HTERT RPE-1 (cell line): ENCODE data around the gene FCRLB.
"Not testable (repeated sequence)": the region's sequence is repeated elsewhere in the genome, so short reads cannot be mapped to it uniquely, and the experiment has no call there.

Experiments
- in situ Hi-C: fragments of 300-500 bp; cut with MboI; formaldehyde crosslinking; loops from 4 replicates; pipeline ENCODE4 v1.14.3; 2020; ENCODE audit warnings: low sequenced_read_pairs

FCRLB gene

GRCh38 chr1:161718559-161719324 lies 2.6 kb upstream of the FCRLB start:
- in situ Hi-C loops = no loop called here

DNA sequence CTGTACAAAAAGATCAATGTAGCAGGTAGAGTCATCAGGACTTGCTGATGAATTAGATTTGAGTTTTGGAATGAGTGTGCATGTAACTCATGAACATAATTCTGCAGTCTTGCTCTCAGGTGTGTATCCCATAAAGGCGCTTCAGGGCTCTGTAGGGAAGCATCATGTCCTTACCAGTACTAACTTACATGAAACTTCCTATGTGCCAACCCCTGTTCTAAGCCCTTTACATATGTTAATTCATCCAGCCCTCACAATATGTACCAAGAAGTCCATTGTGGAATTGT lies 2.1 kb upstream of the FCRLB start:
- in situ Hi-C loops = no loop called here

DNA sequence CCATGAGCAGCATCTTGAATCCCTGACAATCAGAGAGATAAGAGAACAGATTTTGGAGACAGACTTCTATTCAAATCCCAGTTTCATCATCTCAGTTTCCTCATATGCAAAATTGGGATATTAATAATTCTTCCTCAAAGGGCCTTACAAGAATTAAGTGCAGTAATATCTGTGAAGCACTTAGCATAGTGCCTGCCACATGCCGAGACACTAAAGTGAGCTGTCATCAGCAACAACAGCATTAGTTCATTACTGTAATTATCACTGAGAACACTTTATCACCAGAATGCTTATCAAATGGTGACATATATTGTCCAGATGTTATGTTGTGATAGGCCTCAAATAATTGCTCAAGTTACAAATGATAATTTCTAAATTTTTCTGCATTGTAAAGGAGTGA lies 922 bp upstream of the FCRLB start:
- in situ Hi-C loops = no loop called here

DNA sequence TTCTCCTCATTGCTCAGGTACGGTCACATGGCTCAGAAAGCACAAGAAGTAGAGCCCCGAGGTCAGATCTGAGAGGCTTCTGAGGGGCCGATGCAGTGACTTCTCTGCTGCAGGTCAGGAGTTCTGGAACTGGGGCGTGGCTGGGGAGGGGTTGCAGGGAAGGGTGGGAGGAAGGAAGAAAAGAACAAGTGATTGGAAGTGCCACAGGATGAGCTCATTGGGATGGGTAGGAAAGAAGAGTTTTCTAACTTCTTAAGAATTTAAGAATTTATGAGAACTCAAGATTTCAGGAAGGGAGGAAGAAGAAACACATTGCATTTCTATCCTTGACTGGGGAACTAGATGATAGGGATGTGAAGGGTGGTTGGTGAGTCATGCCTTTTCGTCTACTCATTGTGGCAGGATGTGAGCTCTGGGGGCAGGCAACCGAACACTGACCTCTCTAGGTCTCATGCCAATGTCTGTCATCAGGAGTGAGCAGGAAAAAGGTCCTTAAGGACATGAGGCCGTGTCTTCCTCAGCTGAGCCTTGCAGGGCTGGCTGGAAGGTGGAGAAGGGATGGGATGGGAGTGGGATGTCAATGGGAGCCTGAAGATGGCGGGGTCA lies 497 bp downstream of the FCRLB start:
- in situ Hi-C loops = no loop called here

DNA sequence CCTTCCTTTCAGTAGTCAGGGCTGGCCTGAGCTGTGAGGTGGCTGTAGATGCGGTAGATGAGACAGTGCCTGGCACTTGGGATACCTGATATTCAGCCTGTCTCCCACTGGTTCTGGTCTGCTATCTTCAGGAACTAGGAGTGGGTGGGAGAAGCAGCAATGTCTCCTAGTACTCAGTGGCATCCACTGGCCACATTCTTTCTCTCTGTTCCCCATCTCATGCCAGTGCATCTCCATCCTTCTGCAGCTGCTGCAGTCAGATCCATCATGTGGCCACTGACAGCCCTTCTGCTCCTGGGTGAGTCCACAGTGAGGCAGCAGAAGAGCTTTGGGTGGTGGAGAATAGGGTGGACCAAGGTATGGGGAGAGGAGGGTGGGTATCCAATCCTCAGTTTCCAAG lies 1.1 kb downstream of the FCRLB start:
- in situ Hi-C loops = no loop called here

DNA sequence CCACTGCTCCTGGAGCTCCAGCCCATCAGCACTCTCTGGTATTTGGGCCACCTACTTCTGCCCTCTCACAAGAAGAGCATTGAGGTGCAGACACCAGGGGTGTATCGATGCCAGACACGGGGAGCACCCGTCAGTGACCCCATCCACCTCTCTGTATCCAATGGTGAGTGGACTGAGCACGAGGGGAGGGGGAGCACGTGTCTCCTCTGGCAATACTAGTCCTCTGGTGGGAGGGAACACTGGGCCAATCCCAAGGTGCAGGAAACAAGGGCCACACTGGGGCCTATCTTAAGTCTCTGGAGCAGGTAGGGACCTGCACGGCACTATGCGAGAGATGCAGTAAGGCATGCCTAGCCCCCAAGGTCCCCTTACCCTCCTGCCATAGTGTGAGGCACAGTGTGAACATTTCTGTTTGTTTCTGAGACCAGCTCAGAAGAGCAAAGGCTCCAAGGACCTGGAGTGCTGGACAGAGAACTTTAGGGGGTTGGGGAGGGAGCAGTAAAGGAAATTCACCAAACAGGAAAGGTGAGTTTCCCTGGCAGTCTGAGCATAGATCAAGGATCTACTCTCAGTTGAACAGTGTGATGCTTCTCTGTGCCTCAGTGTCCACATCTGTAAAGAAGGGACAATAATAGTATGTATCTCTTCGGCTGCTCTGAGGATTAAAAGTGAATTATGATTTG lies 2.3 kb downstream of the FCRLB start:
- in situ Hi-C loops = no loop called here

GRCh38 chr1:161725258-161725907 lies 4.0 kb downstream of the FCRLB start:
- in situ Hi-C loops = not testable (repeated sequence)

DNA sequence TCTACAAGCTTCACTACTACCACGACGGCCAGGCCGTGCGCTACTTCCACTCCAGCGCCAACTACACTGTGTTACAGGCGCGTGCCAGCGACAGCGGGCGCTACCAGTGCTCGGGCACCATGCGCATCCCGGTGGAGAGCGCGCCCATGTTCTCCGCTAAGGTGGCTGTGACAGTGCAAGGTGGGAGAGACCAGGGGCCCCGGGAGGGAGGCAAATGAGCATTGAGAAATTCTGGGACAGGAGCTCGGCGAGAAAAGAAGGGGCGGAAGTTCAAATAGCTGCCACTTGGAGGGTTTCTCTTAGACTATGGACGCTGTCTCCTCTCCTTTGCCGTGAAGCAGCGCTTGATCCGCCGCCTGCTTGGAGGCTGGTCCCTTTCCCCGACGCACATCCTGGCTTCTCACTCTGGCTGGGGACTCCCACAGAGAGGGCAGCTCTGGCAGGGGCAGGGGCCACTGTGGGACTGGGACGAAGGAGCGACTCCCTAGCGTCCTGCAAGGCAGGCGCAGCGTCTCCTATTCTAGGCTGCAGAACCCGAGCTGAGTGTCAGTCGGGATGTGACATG lies 4.6 kb downstream of the FCRLB start:
- in situ Hi-C loops = no loop called here

GRCh38 chr1:161726473-161727255 lies 5.3 kb downstream of the FCRLB start:
- in situ Hi-C loops = no loop called here

- in situ Hi-C loops = no loop called here
Observed at GRCh38 chr1:161727256-161727924, 6.0 kb downstream of the FCRLB start.

GRCh38 chr1:161728376-161729226 lies 7.3 kb downstream of the FCRLB start:
- in situ Hi-C loops = no loop called here

DNA sequence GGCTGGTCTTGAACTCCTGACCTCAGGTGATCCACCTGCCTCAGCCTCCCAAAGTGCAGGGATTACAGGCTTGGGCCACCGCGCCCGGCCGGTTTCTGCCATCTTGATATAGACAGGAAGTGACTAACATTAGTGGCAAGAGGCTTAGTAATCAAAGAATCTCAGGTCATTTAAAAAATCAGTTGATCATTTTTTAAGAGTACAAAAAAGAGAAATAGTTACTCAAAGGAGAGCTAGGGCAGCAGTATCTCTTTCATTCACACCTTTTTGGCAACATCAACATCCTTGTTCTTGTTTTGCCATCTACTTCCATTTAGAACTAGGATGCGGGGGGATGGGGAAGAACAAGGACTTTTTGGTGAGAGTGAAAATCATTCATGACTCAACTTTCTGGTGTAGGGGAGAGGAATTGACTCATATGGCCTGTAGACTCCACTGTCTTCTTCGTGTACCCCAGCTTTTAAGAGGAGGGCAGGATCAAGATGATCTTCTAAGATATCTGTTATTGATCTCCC lies 8.8 kb downstream of the FCRLB start:
- in situ Hi-C loops = no loop called here

DNA sequence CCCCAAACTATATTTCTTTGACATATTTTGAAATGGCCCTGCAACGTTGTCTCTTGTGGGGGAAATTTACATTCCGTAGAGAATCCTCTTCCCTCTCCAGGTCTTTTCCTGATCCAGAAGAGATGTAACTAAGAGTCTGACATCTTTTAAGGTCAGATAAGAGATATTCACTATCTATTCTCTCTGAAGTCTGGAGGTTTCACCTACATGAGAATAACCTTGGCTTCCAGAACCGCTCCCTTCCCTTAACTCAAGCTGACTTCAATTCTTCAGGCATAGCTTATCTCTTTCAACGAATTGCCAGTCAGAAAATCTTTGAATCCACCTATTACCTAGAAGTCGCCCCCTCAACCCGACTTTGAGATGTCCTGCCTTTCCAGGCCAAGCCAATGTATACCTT lies 9.9 kb downstream of the FCRLB start:
- in situ Hi-C loops = no loop called here

DNA sequence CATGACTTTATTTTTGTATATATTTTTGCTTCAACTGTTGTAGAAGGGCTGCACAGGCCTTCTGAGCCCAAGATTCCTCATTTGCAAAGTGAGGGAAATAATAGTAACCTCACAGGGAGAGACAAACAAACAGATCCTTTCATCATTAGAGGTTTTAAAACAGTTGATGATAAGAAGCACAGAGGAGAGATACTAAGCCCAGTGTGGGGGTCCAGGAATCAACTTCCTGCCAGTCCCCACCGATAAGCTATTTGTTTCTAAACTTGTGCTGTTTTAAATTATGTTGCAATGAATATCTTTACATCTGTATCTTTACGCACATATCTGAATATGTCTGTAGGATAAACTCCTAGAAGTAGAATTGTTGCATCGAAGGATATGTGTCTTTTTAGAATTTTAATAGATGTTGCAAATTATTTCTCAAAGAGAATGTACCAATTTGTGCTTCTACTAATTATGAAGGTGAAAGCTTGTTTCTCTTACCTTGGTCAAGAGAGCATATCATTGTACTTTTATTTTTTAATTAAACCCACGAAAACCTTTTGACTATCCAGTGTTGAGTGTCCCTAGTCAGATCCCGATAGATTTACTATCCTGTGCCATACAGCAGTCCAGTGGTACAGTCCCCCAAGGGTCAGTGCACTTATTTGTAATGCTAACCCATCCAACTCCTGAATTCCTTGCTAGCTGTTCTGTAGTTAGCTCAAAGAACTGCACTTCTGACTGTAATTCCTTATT lies 10.8 kb downstream of the FCRLB start:
- in situ Hi-C loops = no loop called here

GRCh38 chr1:161733526-161733925 lies 12.2 kb downstream of the FCRLB start:
- in situ Hi-C loops = no loop called here

- in situ Hi-C loops = no loop called here
Observed at GRCh38 chr1:161735837-161736236, 14.5 kb downstream of the FCRLB start.

GRCh38 chr1:161736335-161736969 lies 15.1 kb downstream of the FCRLB start:
- in situ Hi-C loops = no loop called here

DNA sequence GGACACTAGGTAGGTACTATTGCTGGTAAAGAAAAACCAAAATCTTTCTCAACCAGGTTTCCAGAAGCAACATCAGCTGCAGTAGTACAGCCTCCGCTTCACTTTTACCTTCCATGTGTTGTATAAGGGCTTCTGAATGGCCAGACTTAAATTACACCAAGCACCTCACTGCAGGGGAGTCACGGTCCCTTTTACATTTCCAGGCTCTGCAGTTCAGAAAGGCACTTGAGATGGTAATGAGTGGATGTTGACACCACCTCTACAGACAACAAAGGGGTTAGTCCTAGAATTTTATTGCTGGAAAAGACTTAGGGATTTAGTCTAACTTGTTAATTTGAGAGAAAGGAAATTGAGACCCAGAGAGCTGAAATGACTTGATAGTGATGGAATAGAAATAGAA lies 16.3 kb downstream of the FCRLB start:
- in situ Hi-C loops = no loop called here
